KMS-11 (cell line): Measurements from ENCODE around the gene ZCRB1.

Source experiments
- H2AFZ ChIP-seq: fragments of 200-600 bp; sonication (generic); 2 replicates; pipeline ENCODE4 v1.6.1; 2016; ENCODE audit warnings: antibody characterized with exemption, mixed run types, low read depth
- H3K27ac ChIP-seq: fragments of 200-600 bp; sonication (generic); 2 replicates; pipeline ENCODE4 v1.6.1; 2016; ENCODE audit warnings: mild to moderate bottlenecking, mixed run types
- H3K27me3 ChIP-seq: fragments of 200-600 bp; sonication (generic); 2 replicates; pipeline ENCODE4 v1.6.1; 2017; ENCODE audit warnings: mild to moderate bottlenecking, low read depth, mixed run types, moderate library complexity; ENCODE audit not compliant: insufficient read depth
- H3K36me3 ChIP-seq: fragments of 200-600 bp; sonication (generic); 2 replicates; pipeline ENCODE4 v1.6.1; 2017; ENCODE audit warnings: mild to moderate bottlenecking, mixed run types; ENCODE audit not compliant: insufficient read depth
- H3K4me1 ChIP-seq: fragments of 200-600 bp; sonication (generic); 2 replicates; pipeline ENCODE4 v1.6.1; 2016; ENCODE audit warnings: mild to moderate bottlenecking, low read depth, mixed run types; ENCODE audit not compliant: poor library complexity, severe bottlenecking
- H3K4me2 ChIP-seq: fragments of 200-600 bp; sonication (generic); 2 replicates; pipeline ENCODE4 v1.7.0; 2016; ENCODE audit warnings: mild to moderate bottlenecking, mixed run types
- H3K4me3 ChIP-seq: fragments of 200-600 bp; sonication (generic); IDR thresholded peaks from 2 replicates; pipeline ENCODE4 v1.6.1; 2017; ENCODE audit warnings: low read depth, low read length, mixed read lengths; ENCODE audit not compliant: insufficient read depth
- H3K79me2 ChIP-seq: fragments of 200-600 bp; sonication (generic); 2 replicates; pipeline ENCODE4 v1.6.1; 2016; ENCODE audit warnings: low read depth, mixed run types; ENCODE audit not compliant: insufficient read depth
- H3K9ac ChIP-seq: fragments of 200-600 bp; sonication (generic); 2 replicates; pipeline ENCODE4 v1.6.1; 2016; ENCODE audit warnings: mild to moderate bottlenecking, mixed run types
- H4K20me1 ChIP-seq: fragments of 200-600 bp; sonication (generic); 2 replicates; pipeline ENCODE4 v1.6.1; 2016; ENCODE audit warnings: mild to moderate bottlenecking, mixed run types; ENCODE audit not compliant: insufficient read depth
- TF ChIP-seq, protein P1 (sequence below): fragments of 200-600 bp; sonication (generic); conservative IDR thresholded peaks from 2 replicates; pipeline ENCODE4 v1.6.1; 2017; ENCODE audit warnings: low read depth, mild to moderate bottlenecking, antibody characterized with exemption, low read length, moderate library complexity, mixed read lengths

Gene ZCRB1

DNA sequence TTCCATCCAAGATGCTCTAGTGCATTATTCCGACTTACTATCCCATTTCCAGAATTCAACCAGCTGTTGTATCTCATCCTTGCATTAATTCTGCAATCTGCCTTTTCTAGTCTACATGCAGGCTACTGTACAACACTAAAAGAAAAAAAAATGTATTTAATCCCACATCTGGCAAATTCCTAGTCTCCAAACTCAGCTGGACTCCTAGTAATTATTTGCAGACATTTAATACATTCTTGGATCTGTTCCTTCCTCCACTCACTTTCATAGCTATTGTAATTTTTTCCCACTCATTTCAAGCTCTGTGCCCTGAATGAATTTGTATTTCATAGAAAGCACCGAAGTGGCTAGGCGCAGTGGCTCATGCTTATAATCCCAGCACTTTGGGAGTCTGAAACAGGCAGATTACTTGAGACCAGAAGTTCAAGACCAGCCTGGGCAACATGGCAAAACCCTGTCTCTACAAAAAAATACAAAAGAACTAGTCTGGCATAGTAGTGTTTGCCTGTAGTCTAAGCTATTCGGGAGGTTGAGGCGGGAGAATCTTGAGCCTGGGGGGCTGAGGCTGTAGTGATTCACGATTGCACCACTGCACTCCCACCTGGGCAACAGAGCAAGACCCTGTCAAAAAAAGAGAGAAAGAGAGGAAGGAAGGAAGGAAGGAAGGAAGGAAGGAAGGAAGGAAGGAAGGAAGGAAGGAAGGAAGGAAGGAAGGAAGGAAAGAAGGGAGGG is 48.3 kb downstream of the ZCRB1 start:
- Histone ChIP-seq H3K4me3 (no peak overlapping the region), H3K79me2 (no peaks in the 10 kb centered on the region), H3K4me1 (no peaks in the 10 kb centered on the region), H3K27me3 (no peaks in the 10 kb centered on the region), H3K4me2 (no peak overlapping the region), H3K27ac (no peak overlapping the region), H3K9ac (no peak overlapping the region), H2AFZ (no peak overlapping the region), H4K20me1 (no peaks in the 10 kb centered on the region), H3K36me3 (no peaks in the 10 kb centered on the region)
- TF ChIP-seq, protein P1, sequence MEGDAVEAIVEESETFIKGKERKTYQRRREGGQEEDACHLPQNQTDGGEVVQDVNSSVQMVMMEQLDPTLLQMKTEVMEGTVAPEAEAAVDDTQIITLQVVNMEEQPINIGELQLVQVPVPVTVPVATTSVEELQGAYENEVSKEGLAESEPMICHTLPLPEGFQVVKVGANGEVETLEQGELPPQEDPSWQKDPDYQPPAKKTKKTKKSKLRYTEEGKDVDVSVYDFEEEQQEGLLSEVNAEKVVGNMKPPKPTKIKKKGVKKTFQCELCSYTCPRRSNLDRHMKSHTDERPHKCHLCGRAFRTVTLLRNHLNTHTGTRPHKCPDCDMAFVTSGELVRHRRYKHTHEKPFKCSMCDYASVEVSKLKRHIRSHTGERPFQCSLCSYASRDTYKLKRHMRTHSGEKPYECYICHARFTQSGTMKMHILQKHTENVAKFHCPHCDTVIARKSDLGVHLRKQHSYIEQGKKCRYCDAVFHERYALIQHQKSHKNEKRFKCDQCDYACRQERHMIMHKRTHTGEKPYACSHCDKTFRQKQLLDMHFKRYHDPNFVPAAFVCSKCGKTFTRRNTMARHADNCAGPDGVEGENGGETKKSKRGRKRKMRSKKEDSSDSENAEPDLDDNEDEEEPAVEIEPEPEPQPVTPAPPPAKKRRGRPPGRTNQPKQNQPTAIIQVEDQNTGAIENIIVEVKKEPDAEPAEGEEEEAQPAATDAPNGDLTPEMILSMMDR: no peak

DNA sequence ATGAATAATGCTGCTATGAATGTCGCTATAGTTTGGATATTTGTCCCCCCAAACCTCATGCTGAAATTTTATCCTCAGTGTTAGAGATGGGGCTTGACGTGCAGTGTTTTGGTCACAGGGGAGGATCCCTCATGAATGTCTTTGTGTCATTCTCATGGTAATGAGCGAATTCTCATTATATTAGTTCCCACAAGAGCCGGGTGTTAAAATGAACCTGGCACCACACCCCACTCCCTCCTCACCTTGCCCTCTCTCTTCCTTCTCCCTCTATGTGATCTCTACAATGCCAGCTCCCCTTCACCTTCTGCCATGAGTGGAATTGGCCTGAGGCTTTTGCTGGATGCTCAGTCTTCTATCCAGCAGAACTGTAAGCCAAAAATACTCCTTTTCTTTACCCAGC is 50.4 kb downstream of the ZCRB1 start:
- H3K27me3 ChIP-seq: no peaks in the 10 kb centered on the region
- H3K27ac ChIP-seq: no peak overlapping the region
- no peak overlapping the region for H3K9ac ChIP-seq
- TF ChIP-seq, protein P1: no peak
- no peaks in the 10 kb centered on the region for H3K36me3 ChIP-seq
- H4K20me1 ChIP-seq: no peaks in the 10 kb centered on the region
- no peak overlapping the region for H3K4me3 ChIP-seq
- no peaks in the 10 kb centered on the region for H3K79me2 ChIP-seq
- H3K4me2 ChIP-seq: no peak overlapping the region
- H3K4me1 ChIP-seq: no peaks in the 10 kb centered on the region
- H2AFZ ChIP-seq: no peak overlapping the region

DNA sequence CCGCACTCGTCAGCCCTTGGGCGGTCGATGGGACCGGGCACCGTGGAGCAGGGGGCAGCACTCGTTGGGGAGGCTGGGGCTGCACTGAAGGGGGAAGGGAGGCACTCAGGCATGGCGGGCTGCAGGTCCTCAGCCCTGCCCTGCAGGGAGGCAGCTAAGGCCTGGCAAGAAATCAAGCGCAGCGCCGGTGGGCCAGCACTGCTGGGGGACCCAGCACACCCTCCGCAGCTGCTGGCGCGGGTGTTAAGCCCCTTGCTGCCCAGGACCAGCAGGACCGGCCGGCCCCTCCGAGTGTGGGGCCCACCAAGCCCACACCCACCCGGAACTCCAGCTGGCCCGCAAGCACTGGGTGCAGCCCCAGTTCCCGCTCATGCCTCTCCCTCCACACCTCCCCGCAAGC is 52.2 kb downstream of the ZCRB1 start:
- Histone ChIP-seq H3K36me3 (no peaks in the 10 kb centered on the region), H3K4me3 (no peak overlapping the region), H3K9ac (no peak overlapping the region), H4K20me1 (no peaks in the 10 kb centered on the region), H3K79me2 (no peaks in the 10 kb centered on the region), H3K4me2 (no peak overlapping the region), H3K27ac (no peak overlapping the region), H2AFZ (no peak overlapping the region), H3K27me3 (no peaks in the 10 kb centered on the region), H3K4me1 (no peaks in the 10 kb centered on the region)
- TF ChIP-seq, protein P1: no peak

DNA sequence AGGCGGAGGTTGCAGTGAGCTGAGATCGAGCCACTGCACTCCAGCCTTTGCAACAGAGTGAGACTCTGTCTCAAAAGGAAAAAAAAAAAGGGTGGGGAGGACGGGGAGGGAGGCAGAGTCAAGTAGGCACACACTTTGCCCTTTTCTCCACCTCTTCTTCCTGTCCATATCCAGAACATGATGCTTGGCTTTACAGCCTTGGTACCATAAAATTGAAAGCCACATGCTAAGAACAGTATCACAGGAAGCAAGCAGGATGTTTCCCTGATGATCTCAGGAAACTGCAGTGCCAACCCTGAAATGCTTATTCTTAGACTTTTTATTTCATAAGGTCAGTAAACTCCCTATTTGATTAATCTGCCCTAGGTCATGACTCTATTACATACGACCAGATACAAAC is 55.3 kb downstream of the ZCRB1 start:
- H3K4me3 ChIP-seq: no peak overlapping the region
- no peak overlapping the region for H3K4me2 ChIP-seq

More for the DNA sequence above, 55.3 kb downstream of the ZCRB1 start:
- H3K36me3 ChIP-seq: no peaks in the 10 kb centered on the region
- TF ChIP-seq, protein P1: no peak
- H4K20me1 ChIP-seq: no peaks in the 10 kb centered on the region
- no peaks in the 10 kb centered on the region for H3K79me2 ChIP-seq
- no peaks in the 10 kb centered on the region for H3K4me1 ChIP-seq
- H3K9ac ChIP-seq: no peak overlapping the region
- no peaks in the 10 kb centered on the region for H3K27me3 ChIP-seq
- H2AFZ ChIP-seq: no peak overlapping the region
- H3K27ac ChIP-seq: no peak overlapping the region
